ENCODE results near the gene TXNRD2. TPM values are rescaled to one million over a fixed set of nuclear protein-coding genes. Genes with fewer than 3 reads are reported as not detected.

Gene TXNRD2
- total RNA-seq, 1 experiment from 2014 or later: 22.9 TPM

- no peak overlapping the region for H2BK15ac ChIP-seq (ENCODE audit: low read depth, low read length)
These were observed 39.9 kb downstream of the TXNRD2 start for GRCh38 chr22:19901577-19902244.

More at GRCh38 chr22:19901577-19902244, 39.9 kb downstream of the TXNRD2 start:
- H3K27ac ChIP-seq (ENCODE audit: insufficient read length, low read depth, low read length): no peak overlapping the region
- no peak for DNase-seq
- no peaks in the 10 kb centered on the region for H3K79me2 ChIP-seq (ENCODE audit: insufficient read depth, low read length)
- no peaks in the 10 kb centered on the region for H3K9me3 Mint-ChIP-seq
- no peaks in the 10 kb centered on the region for H3K27me3 ChIP-seq (ENCODE audit: insufficient read depth, low read length)
- no peak overlapping the region for H4K5ac ChIP-seq (ENCODE audit: insufficient read length, low read depth, low read length)
- H3K79me1 ChIP-seq (ENCODE audit: insufficient read depth, low read depth, low read length, poor library complexity, severe bottlenecking): no peaks in the 10 kb centered on the region
- no peak overlapping the region for H2BK20ac ChIP-seq (ENCODE audit: low read depth, low read length, poor library complexity, severe bottlenecking)
- no peak overlapping the region for H2BK12ac ChIP-seq (ENCODE audit: insufficient read length, low read depth, low read length)
- no peak overlapping the region for H2AK5ac ChIP-seq (ENCODE audit: insufficient read length, low read length)
- no peak overlapping the region for H4K8ac ChIP-seq (replicated peaks; ENCODE audit: insufficient read length, low read depth, low read length)
- H3K27me3 Mint-ChIP-seq (ENCODE audit: low read depth): no peaks in the 10 kb centered on the region; the same call in 1 of the 2 replicates
- peaks cover 10 to 18% of the 10 kb centered on the region in 2 experiments for H3K4me1 Mint-ChIP-seq
- H2BK5ac ChIP-seq (ENCODE audit: insufficient read length, low read length): no peak overlapping the region
- no peak overlapping the region for H3K23ac ChIP-seq (ENCODE audit: insufficient read length, low read depth, low read length)
- no peak overlapping the region for H3K56ac ChIP-seq (ENCODE audit: insufficient read length, low read depth, low read length)
- no peak overlapping the region for H2AFZ ChIP-seq (ENCODE audit: low read length)
- H3K4ac ChIP-seq (ENCODE audit: low read depth, low read length): no peak overlapping the region
- H3K27ac Mint-ChIP-seq: 0 out of 7 replicates have a peak overlapping the region, but pooled peaks of 2 of the 3 experiments have one; percentile 5 to 13
- H3K18ac ChIP-seq (ENCODE audit: insufficient read length, low read depth, low read length): no peak overlapping the region
- no peak overlapping the region for H3K9ac ChIP-seq (ENCODE audit: extremely low read depth, insufficient read length, low read length)
- no peaks in the 10 kb centered on the region for H3K9me3 ChIP-seq (ENCODE audit: control insufficient read depth, low read depth, low read length)
- H3K4me3 Mint-ChIP-seq: no peak overlapping the region; a peak in 1 of 5 replicates
- no peak overlapping the region for H4K91ac ChIP-seq (ENCODE audit: insufficient read length, low read depth, low read length)
- H3K23me2 ChIP-seq (ENCODE audit: insufficient read length, low read depth, low read length, poor library complexity, severe bottlenecking): no peaks in the 10 kb centered on the region
- no peaks in the 10 kb centered on the region; the same call in 1 of the 2 replicates for H3K4me1 ChIP-seq (ENCODE audit: insufficient read depth, low read length)
- H3K36me3 Mint-ChIP-seq (ENCODE audit: insufficient read depth in 1 of 3, low read depth in 3 of 3): peaks cover 0 to 2% (median 0%) of the 10 kb centered on the region in 3 experiments; a peak in 1 of 7 replicates
- no peak overlapping the region for H2BK120ac ChIP-seq (ENCODE audit: low read depth, low read length, poor library complexity, severe bottlenecking)
- WGBS (ENCODE audit: extremely low coverage, insufficient read length, low lambda C conversion rate): no CpG with 5 or more reads among the region's 11 CpGs
- H4K20me1 ChIP-seq (ENCODE audit: control insufficient read depth, insufficient read depth, insufficient read length): no peaks in the 10 kb centered on the region
- no peak overlapping the region for H3K14ac ChIP-seq (ENCODE audit: insufficient read depth, low read length)
- no peak overlapping the region for H3K4me2 ChIP-seq (ENCODE audit: insufficient read depth, insufficient read length, low read length)
- no peak overlapping the region for H3T11ph ChIP-seq (ENCODE audit: low read length)
- TF ChIP-seq, protein P1, sequence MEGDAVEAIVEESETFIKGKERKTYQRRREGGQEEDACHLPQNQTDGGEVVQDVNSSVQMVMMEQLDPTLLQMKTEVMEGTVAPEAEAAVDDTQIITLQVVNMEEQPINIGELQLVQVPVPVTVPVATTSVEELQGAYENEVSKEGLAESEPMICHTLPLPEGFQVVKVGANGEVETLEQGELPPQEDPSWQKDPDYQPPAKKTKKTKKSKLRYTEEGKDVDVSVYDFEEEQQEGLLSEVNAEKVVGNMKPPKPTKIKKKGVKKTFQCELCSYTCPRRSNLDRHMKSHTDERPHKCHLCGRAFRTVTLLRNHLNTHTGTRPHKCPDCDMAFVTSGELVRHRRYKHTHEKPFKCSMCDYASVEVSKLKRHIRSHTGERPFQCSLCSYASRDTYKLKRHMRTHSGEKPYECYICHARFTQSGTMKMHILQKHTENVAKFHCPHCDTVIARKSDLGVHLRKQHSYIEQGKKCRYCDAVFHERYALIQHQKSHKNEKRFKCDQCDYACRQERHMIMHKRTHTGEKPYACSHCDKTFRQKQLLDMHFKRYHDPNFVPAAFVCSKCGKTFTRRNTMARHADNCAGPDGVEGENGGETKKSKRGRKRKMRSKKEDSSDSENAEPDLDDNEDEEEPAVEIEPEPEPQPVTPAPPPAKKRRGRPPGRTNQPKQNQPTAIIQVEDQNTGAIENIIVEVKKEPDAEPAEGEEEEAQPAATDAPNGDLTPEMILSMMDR (conservative IDR thresholded peaks at IDR 0.05): no peak
